Nephron progenitor cell (in vitro differentiated cells): ENCODE data around the gene LYSMD2.

ENCODE experiments used
- DNase-seq: peaks from one replicate; pipeline ENCODE4 v3.0.0; 2021
- H3K27ac Mint-ChIP-seq: 2 replicates; pipeline ENCODE4 v1.8.0; 2021; ENCODE audit warnings: mild to moderate bottlenecking, moderate library complexity, mixed read lengths
- H3K27me3 Mint-ChIP-seq: 2 replicates; pipeline ENCODE4 v1.8.0; 2021; ENCODE audit warnings: mild to moderate bottlenecking, low read depth, mixed read lengths; ENCODE audit not compliant: poor library complexity
- H3K36me3 Mint-ChIP-seq: 2 replicates; pipeline ENCODE4 v1.8.0; 2021; ENCODE audit warnings: low read depth, mixed read lengths
- H3K4me1 Mint-ChIP-seq: 2 replicates; pipeline ENCODE4 v1.8.0; 2021; ENCODE audit warnings: mixed read lengths
- H3K4me3 Mint-ChIP-seq: 2 replicates; pipeline ENCODE4 v1.8.0; 2021; ENCODE audit warnings: mild to moderate bottlenecking, moderate library complexity, mixed read lengths
- H3K9me3 Mint-ChIP-seq: 2 replicates; pipeline ENCODE4 v1.8.0; 2021; ENCODE audit warnings: mild to moderate bottlenecking, moderate library complexity, mixed read lengths
- CTCF ChIP-seq: fragments of 200-600 bp; sonication (generic); IDR thresholded peaks from 2 replicates; pipeline ENCODE4 v1.5.0; 2021; ENCODE audit warnings: antibody characterized with exemption

The LYSMD2 gene

GRCh38 chr15:51757450-51757849, 20.0 kb upstream of the LYSMD2 start:
- no peak for DNase-seq
- Mint-ChIP-seq H3K4me3 (no peak overlapping the region), H3K27me3 (peaks cover 47% of the 10 kb centered on the region), H3K4me1 (peaks cover 4% of the 10 kb centered on the region), H3K36me3 (no peaks in the 10 kb centered on the region), H3K27ac (no peak overlapping the region), H3K9me3 (no peaks in the 10 kb centered on the region)
- TF ChIP-seq CTCF: no peak

- DNase-seq: no peak
- Mint-ChIP-seq H3K4me1 (peaks cover 9% of the 10 kb centered on the region), H3K27me3 (peaks cover 53% of the 10 kb centered on the region), H3K36me3 (no peaks in the 10 kb centered on the region), H3K27ac (no peak overlapping the region), H3K4me3 (no peak overlapping the region), H3K9me3 (no peaks in the 10 kb centered on the region)
- no peak for TF ChIP-seq CTCF
These were observed 19.0 kb upstream of the LYSMD2 start for GRCh38 chr15:51756482-51756881.

DNA sequence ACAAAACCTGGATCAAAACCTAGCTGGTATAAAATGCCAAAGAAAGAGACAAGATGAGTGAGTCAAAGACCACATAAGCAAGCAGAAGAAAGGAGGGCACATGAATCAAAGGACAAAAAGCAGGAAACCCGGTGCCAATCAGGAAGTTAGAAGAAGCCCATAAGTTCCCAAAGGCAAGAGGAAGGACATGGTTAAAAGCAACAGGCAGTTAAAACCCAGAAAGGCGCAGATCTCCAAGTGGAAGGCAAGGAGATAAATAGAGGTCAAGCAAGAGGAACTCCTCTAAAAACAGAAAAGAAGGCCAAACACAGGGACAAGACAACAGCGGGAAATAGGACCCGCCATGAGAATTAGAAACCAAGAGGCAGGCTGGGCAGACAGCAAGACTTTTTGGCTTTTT, 18.3 kb upstream of the LYSMD2 start:
- no peak for TF ChIP-seq CTCF
- DNase-seq: no peak
- no peak overlapping the region for H3K4me3 Mint-ChIP-seq
- H3K4me1 Mint-ChIP-seq: peaks cover 14% of the 10 kb centered on the region
- no peaks in the 10 kb centered on the region for H3K9me3 Mint-ChIP-seq
- H3K27ac Mint-ChIP-seq: no peak overlapping the region
- peaks cover 59% of the 10 kb centered on the region for H3K27me3 Mint-ChIP-seq
- H3K36me3 Mint-ChIP-seq: no peaks in the 10 kb centered on the region

GRCh38 chr15:51754267-51754666, 16.8 kb upstream of the LYSMD2 start:
- Mint-ChIP-seq H3K27me3 (peaks cover 71% of the 10 kb centered on the region), H3K4me3 (no peak overlapping the region), H3K9me3 (no peaks in the 10 kb centered on the region)

GRCh38 chr15:51752888-51753287, 15.4 kb upstream of the LYSMD2 start:
- peaks cover 78% of the 10 kb centered on the region for H3K27me3 Mint-ChIP-seq
- TF ChIP-seq CTCF: no peak
- peak overlapping the region; percentile 89 for H3K4me3 Mint-ChIP-seq
- no peaks in the 10 kb centered on the region for H3K9me3 Mint-ChIP-seq
- no peak overlapping the region for H3K27ac Mint-ChIP-seq
- peaks cover 14% of the 10 kb centered on the region for H3K4me1 Mint-ChIP-seq
- H3K36me3 Mint-ChIP-seq: no peaks in the 10 kb centered on the region
- DNase-seq: no peak

More at GRCh38 chr15:51754267-51754666, 16.8 kb upstream of the LYSMD2 start:
- Mint-ChIP-seq H3K4me1 (peaks cover 14% of the 10 kb centered on the region), H3K36me3 (no peaks in the 10 kb centered on the region), H3K27ac (no peak overlapping the region)
- TF ChIP-seq CTCF: no peak
- DNase-seq: no peak
